Measurements from ENCODE around the gene TJAP1. TPM values are rescaled to one million over a fixed set of nuclear protein-coding genes. Genes with fewer than 3 reads are reported as not detected.

TJAP1 gene
- total and polyA plus RNA-seq, 2 donors (not counting 3 experiments of a cell fraction or from before 2014, with no cell fraction given) = 28.4 to 31.8 TPM

DNA sequence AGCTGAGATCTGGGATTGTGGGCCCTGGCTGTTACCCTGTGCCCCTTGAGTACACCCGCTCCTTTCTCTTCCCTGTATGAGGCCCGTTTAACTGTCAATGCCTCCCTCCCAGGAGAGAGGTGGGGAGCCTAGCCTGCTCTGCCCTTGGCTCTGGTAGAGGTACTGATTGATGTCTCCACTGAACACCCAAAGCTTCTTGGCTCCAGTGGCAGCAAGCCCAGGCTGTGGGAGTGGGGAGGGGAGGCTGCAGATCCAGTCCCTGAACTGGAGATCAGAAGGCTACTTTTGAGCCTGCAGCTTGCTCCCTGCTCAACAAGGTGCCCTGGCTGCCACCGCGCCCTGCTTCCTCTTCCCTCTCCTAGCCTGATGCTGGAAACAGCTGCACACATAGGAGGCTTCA, 25.3 kb downstream of the TJAP1 start:
- Histone ChIP-seq H3K4me3 (replicated peaks in 1 of 3; ENCODE audit: insufficient read depth in 1 of 3, low read depth in 1 of 3, low read length in 3 of 3) (no peak overlapping the region), H3K9me3 (replicated peaks; ENCODE audit: control insufficient read depth, insufficient read depth, low read length) (no peaks in the 10 kb centered on the region), H3K79me2 (ENCODE audit: control insufficient read depth, insufficient read depth, low read length) (no peaks in the 10 kb centered on the region), H2AFZ (ENCODE audit: low read depth, low read length) (no peak overlapping the region), H3K27ac (ENCODE audit: insufficient read depth, low read depth, low read length) (no peak overlapping the region), H3K4me1 (ENCODE audit: control insufficient read depth, extremely low read depth, insufficient read depth, low read length) (peaks cover 15% of the 10 kb centered on the region), H4K20me1 (replicated peaks; ENCODE audit: control insufficient read depth, extremely low read depth, insufficient read depth, low read length) (no peaks in the 10 kb centered on the region), H3K9me1 (replicated peaks; ENCODE audit: control insufficient read depth, extremely low read depth, insufficient read depth, low read length) (no peaks in the 10 kb centered on the region), H3K4me2 (ENCODE audit: insufficient read depth, low read length) (no peak overlapping the region), H3K36me3 (ENCODE audit: control insufficient read depth in 2 of 2, extremely low read depth in 1 of 2, insufficient read depth in 2 of 2, low read length in 2 of 2) (peaks cover 0 to 29% of the 10 kb centered on the region in 2 experiments), H3K27me3 (ENCODE audit: control insufficient read depth in 2 of 2, insufficient read depth in 2 of 2, low read length in 2 of 2) (no peaks in the 10 kb centered on the region), H3K9ac (replicated peaks; ENCODE audit: extremely low read depth, insufficient read depth, low read length) (no peak overlapping the region)
- ChIA-PET POLR2A (no interaction called here), CTCF (interaction anchor here (0.6 to 19.0 kb wide), 3 partner anchors 11 to 156 kb away, joined by 3 to 289 read pairs (median 6); partner anchors contain the start of gene DLK2)
- no peak for DNase-seq (ENCODE audit: low read depth, low spot score)
- BruUV-seq (replicated peaks) = no TSS peak
- intact Hi-C loops (cut with micrococcal nuclease) (loop anchor here (10.0 kb wide), 1 partner anchor 598 kb away; no protein-coding TSS in a partner anchor), dilution Hi-C loops (cut with MboI; ENCODE audit: extremely low pct_ligation_motif_present, low sequenced_read_pairs) (no loop called here)
- TF ChIP-seq FOS (IDR thresholded peaks at IDR 0.05; ENCODE audit: borderline replicate concordance, insufficient read depth, low read length) (no peak), MYC (IDR thresholded peaks at IDR 0.05; ENCODE audit: low read depth, low read length) (no peak), POLR2A (IDR thresholded peaks at IDR 0.05; ENCODE audit: low read depth, low read length) (no peak)
- TF ChIP-seq, protein P1, sequence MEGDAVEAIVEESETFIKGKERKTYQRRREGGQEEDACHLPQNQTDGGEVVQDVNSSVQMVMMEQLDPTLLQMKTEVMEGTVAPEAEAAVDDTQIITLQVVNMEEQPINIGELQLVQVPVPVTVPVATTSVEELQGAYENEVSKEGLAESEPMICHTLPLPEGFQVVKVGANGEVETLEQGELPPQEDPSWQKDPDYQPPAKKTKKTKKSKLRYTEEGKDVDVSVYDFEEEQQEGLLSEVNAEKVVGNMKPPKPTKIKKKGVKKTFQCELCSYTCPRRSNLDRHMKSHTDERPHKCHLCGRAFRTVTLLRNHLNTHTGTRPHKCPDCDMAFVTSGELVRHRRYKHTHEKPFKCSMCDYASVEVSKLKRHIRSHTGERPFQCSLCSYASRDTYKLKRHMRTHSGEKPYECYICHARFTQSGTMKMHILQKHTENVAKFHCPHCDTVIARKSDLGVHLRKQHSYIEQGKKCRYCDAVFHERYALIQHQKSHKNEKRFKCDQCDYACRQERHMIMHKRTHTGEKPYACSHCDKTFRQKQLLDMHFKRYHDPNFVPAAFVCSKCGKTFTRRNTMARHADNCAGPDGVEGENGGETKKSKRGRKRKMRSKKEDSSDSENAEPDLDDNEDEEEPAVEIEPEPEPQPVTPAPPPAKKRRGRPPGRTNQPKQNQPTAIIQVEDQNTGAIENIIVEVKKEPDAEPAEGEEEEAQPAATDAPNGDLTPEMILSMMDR (IDR thresholded peaks at IDR 0.05; ENCODE audit: extremely low read depth in 1 of 2, insufficient read depth in 1 of 2, low read depth in 1 of 2, low read length in 2 of 2) = no peak
- no peak for FAIRE-seq

DNA sequence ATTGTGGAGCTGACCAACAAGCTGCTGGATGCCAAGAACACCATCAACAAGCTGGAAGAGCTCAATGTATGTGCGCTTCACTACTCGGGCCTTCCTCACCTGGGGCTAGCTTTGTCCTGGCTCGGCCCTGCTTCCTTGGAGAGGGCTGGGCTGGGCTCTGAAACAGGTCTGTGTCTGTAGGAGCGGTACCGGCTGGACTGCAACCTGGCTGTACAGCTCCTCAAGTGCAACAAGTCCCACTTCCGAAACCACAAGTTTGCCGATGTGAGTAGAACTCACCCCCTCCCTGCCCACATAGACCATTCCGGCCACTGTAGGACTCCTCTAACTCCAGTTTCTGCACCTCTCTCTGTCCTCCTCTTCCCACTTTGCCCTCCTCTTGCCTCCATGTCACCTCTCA, 26.1 kb downstream of the TJAP1 start:
- Histone ChIP-seq H4K20me1 (replicated peaks; ENCODE audit: control insufficient read depth, extremely low read depth, insufficient read depth, low read length) (no peaks in the 10 kb centered on the region), H3K36me3 (ENCODE audit: control insufficient read depth in 2 of 2, extremely low read depth in 1 of 2, insufficient read depth in 2 of 2, low read length in 2 of 2) (peaks cover 0 to 29% of the 10 kb centered on the region in 2 experiments), H3K9ac (replicated peaks; ENCODE audit: extremely low read depth, insufficient read depth, low read length) (no peak overlapping the region), H2AFZ (ENCODE audit: low read depth, low read length) (no peak overlapping the region), H3K27me3 (ENCODE audit: control insufficient read depth in 2 of 2, insufficient read depth in 2 of 2, low read length in 2 of 2) (no peaks in the 10 kb centered on the region), H3K9me3 (replicated peaks; ENCODE audit: control insufficient read depth, insufficient read depth, low read length) (no peaks in the 10 kb centered on the region), H3K4me2 (ENCODE audit: insufficient read depth, low read length) (no peak overlapping the region), H3K4me1 (ENCODE audit: control insufficient read depth, extremely low read depth, insufficient read depth, low read length) (peaks cover 15% of the 10 kb centered on the region), H3K27ac (ENCODE audit: insufficient read depth, low read depth, low read length) (no peak overlapping the region), H3K9me1 (replicated peaks; ENCODE audit: control insufficient read depth, extremely low read depth, insufficient read depth, low read length) (no peaks in the 10 kb centered on the region), H3K79me2 (ENCODE audit: control insufficient read depth, insufficient read depth, low read length) (no peaks in the 10 kb centered on the region), H3K4me3 (replicated peaks in 1 of 3; ENCODE audit: insufficient read depth in 1 of 3, low read depth in 1 of 3, low read length in 3 of 3) (no peak overlapping the region)
- CTCF ChIA-PET = interaction anchor here (1.5 to 19.0 kb wide), 2 partner anchors 11 to 48 kb away, joined by 6 to 289 read pairs; partner anchors contain the start of gene DLK2
- dilution Hi-C loops (cut with MboI; ENCODE audit: extremely low pct_ligation_motif_present, low sequenced_read_pairs) = no loop called here
- BruUV-seq (replicated peaks) = no TSS peak
- intact Hi-C loops (cut with micrococcal nuclease) = loop anchor here (10.0 kb wide), 1 partner anchor 599 kb away; no protein-coding TSS in a partner anchor
- DNase-seq (ENCODE audit: low read depth, low spot score) (no peak), FAIRE-seq (no peak)
- POLR2A ChIA-PET = interaction anchor here (0.6 kb wide), 1 partner anchor 16 kb away, joined by 3 read pairs; no protein-coding TSS in a partner anchor
- TF ChIP-seq POLR2AphosphoS5 (IDR thresholded peaks at IDR 0.05; ENCODE audit: insufficient read depth, low read depth, low read length) = no peak
- TF ChIP-seq, protein P1 (IDR thresholded peaks at IDR 0.05; ENCODE audit: extremely low read depth in 1 of 2, insufficient read depth in 1 of 2, low read depth in 1 of 2, low read length in 2 of 2) = no peak
- no peak for TF ChIP-seq JUN (IDR thresholded peaks at IDR 0.05; ENCODE audit: borderline replicate concordance, insufficient read depth, insufficient read length, low read depth)
- TF ChIP-seq POLR2A (IDR thresholded peaks at IDR 0.05; ENCODE audit: low read depth, low read length) = no peak
- no peak for TF ChIP-seq EZH2 (IDR thresholded peaks at IDR 0.05; ENCODE audit: borderline replicate concordance, low read depth, low read length, severe bottlenecking)
- TF ChIP-seq GATA2 (IDR thresholded peaks at IDR 0.05; ENCODE audit: insufficient read depth, insufficient read length, low read depth, low read length) = no peak
- TF ChIP-seq, protein P2, sequence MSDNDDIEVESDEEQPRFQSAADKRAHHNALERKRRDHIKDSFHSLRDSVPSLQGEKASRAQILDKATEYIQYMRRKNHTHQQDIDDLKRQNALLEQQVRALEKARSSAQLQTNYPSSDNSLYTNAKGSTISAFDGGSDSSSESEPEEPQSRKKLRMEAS (IDR thresholded peaks at IDR 0.05; ENCODE audit: insufficient read depth, insufficient read length) = no peak
- no peak for TF ChIP-seq FOS (IDR thresholded peaks at IDR 0.05; ENCODE audit: borderline replicate concordance, insufficient read depth, low read length)
- TF ChIP-seq MYC (IDR thresholded peaks at IDR 0.05; ENCODE audit: low read depth, low read length) = no peak
